Stimulated activated CD4-positive, alpha-beta T cell treated with anti-CD3 and anti-CD28 coated beads, Interleukin-1b, Interleukin-23, amount 100 ng/mL, for 48 hours (primary cell): ENCODE results near the gene TRAPPC14.
"Not testable (repeated sequence)": the region's sequence is repeated elsewhere in the genome, so short reads cannot be mapped to it uniquely, and the experiment has no call there.

Experiments used
- DNase-seq: peaks from one replicate; pipeline ENCODE4 v3.0.0-alpha.2; 2020

The TRAPPC14 gene

GRCh38 chr7:100158229-100159098, at the start of gene TRAPPC14:
TRAPPC14 (minus strand) TSS chr7:100158723; CDS start chr7:100158499, 224 bp downstream.
- DNase-seq: peak; percentile 89

GRCh38 chr7:100204454-100204853, 45.9 kb upstream of the TRAPPC14 start:
- DNase-seq: no peak

GRCh38 chr7:100200693-100201092, 42.2 kb upstream of the TRAPPC14 start:
- DNase-seq: no peak

GRCh38 chr7:100198266-100198665, 39.7 kb upstream of the TRAPPC14 start:
- DNase-seq: no peak

- not testable (repeated sequence) for DNase-seq
These were observed 37.4 kb upstream of the TRAPPC14 start for GRCh38 chr7:100195901-100196322.

- DNase-seq: no peak
These were observed 36.7 kb upstream of the TRAPPC14 start for GRCh38 chr7:100195222-100195621.

- DNase-seq: no peak
These were observed 34.4 kb upstream of the TRAPPC14 start for GRCh38 chr7:100192969-100193368.

- not testable (repeated sequence) for DNase-seq
These were observed 33.8 kb upstream of the TRAPPC14 start for GRCh38 chr7:100192281-100192862.

- no peak for DNase-seq
These were observed 33.3 kb upstream of the TRAPPC14 start for GRCh38 chr7:100191775-100192174.

- no peak for DNase-seq
These were observed 31.7 kb upstream of the TRAPPC14 start for GRCh38 chr7:100190048-100190711.

- no peak for DNase-seq
These were observed 30.5 kb upstream of the TRAPPC14 start for GRCh38 chr7:100189061-100189460.

GRCh38 chr7:100185726-100186125, 27.2 kb upstream of the TRAPPC14 start:
- DNase-seq: no peak

- not testable (repeated sequence) for DNase-seq
These were observed 24.6 kb upstream of the TRAPPC14 start for GRCh38 chr7:100183090-100183489.

GRCh38 chr7:100182616-100183015, 24.1 kb upstream of the TRAPPC14 start:
- not testable (repeated sequence) for DNase-seq

GRCh38 chr7:100180084-100180483, 21.6 kb upstream of the TRAPPC14 start:
- not testable (repeated sequence) for DNase-seq

- peak; percentile 99 for DNase-seq
These were observed 18.8 kb upstream of the TRAPPC14 start, which contains the start of the genes GPC2 and STAG3 for GRCh38 chr7:100177045-100178001. GPC2 (minus strand) TSS chr7:100177381; CDS start chr7:100177199, 182 bp downstream. STAG3 (plus strand) TSS chr7:100177918; CDS start chr7:100180557, 2,639 bp downstream.

GRCh38 chr7:100176096-100177044, 17.8 kb upstream of the TRAPPC14 start:
- no peak for DNase-seq

GRCh38 chr7:100175296-100175935, 16.9 kb upstream of the TRAPPC14 start:
- DNase-seq: no peak

GRCh38 chr7:100174582-100174981, 16.1 kb upstream of the TRAPPC14 start:
- DNase-seq: no peak

GRCh38 chr7:100173806-100174495, 15.4 kb upstream of the TRAPPC14 start:
- DNase-seq: no peak
